K562 (cell line): ENCODE results near the gene KLHL29. TPM values are rescaled to one million over a fixed set of nuclear protein-coding genes. Genes with fewer than 3 reads are reported as not detected.

ENCODE experiments used
- ATAC-seq: fragments of 200-7000 bp; cut with Tn5 transposase; 3 replicates; pipeline ENCODE4 v1.9.1; 2020; ENCODE audit warnings: moderate library complexity
- BruUV-seq: library from RNA; stranded (reverse); fragments of 400-500 nt; replicated peaks from 2 replicates; lab custom pipeline; 2021; lab: Mats Ljungman, UMichigan
- CTCF ChIA-PET: fragments of 300-600 bp; formaldehyde crosslinking; extraction: SDS; loops from one replicate; lab custom pipeline; 2021; ENCODE audit warnings: low intra/inter-chr PET ratio; lab: Yijun Ruan, JAX
- POLR2A ChIA-PET: fragments of 300-600, 350-650 bp; sonication (Branson Sonifier 250); formaldehyde crosslinking; extraction: SDS; loops from one replicate; lab custom pipeline; 2021; ENCODE audit warnings: antibody characterized with exemption, inconsistent platforms; lab: Yijun Ruan, JAX
- DNase-seq, 4 experiments: peaks; one replicate each; pipeline versions ENCODE4 v3.0.0 to v3.0.0-alpha.2; 2011 to 2018; ENCODE audit warnings: low spot score in 3 of 4, mixed read lengths in 3 of 4; ENCODE audit errors: extremely low read depth in 1 of 4
- FAIRE-seq: peaks from 2 replicates; lab custom pipeline; 2011; peaks lifted over from hg19 to GRCh38; lab: Jason Lieb, UNC
- H2AFZ ChIP-seq: 2 replicates; pipeline ENCODE4 v1.6.0; 2011; ENCODE audit warnings: low read depth, low read length, control low read depth, inconsistent platforms
- H3K27ac ChIP-seq: fragments of 200-600 bp; 3 replicates; pipeline ENCODE4 v1.8.0; 2011; ENCODE audit warnings: low read depth, mild to moderate bottlenecking, control low read depth, inconsistent platforms, low read length, moderate library complexity, mixed read lengths; ENCODE audit errors: extremely low read depth
- H3K27me3 ChIP-seq, 2 experiments: fragments of 300-600 bp in 1 of 2; 2 replicates in 1 of 2; 3 replicates in 1 of 2; pipeline versions ENCODE4 v1.6.0 to v1.8.0; 2011; ENCODE audit warnings: inconsistent platforms in 2 of 2, low read length in 2 of 2, mild to moderate bottlenecking in 1 of 2, mixed read lengths in 1 of 2, moderate library complexity in 1 of 2; ENCODE audit not compliant: control insufficient read depth in 2 of 2, insufficient read depth in 2 of 2
- H3K36me3 ChIP-seq: fragments of 300-600 bp; 3 replicates; pipeline ENCODE4 v1.8.0; 2011; ENCODE audit warnings: mild to moderate bottlenecking, low read length, inconsistent platforms; ENCODE audit not compliant: control insufficient read depth, insufficient read depth
- H3K4me1 ChIP-seq, 2 experiments: fragments of 200-600 bp in 1 of 2; replicated peaks in 1 of 2; 2 replicates in 1 of 2; 3 replicates in 1 of 2; pipeline versions ENCODE4 v1.5.1 to v1.8.0; 2011; ENCODE audit warnings: inconsistent platforms in 2 of 2, low read length in 2 of 2, mild to moderate bottlenecking in 1 of 2, mixed read lengths in 1 of 2, moderate library complexity in 1 of 2; ENCODE audit not compliant: control insufficient read depth in 2 of 2, insufficient read depth in 2 of 2
- H3K4me2 ChIP-seq: 2 replicates; pipeline ENCODE4 v1.6.1; 2011; ENCODE audit warnings: low read length, control low read depth, inconsistent platforms, mixed read lengths; ENCODE audit not compliant: insufficient read depth
- H3K4me3 ChIP-seq: fragments of 200-600 bp; sonication (generic), shearing (Covaris generic); 2 replicates; pipeline ENCODE4 v1.5.1; 2016; ENCODE audit warnings: control low read depth, inconsistent platforms
- H3K79me2 ChIP-seq: fragments of 200-600 bp; 3 replicates; pipeline ENCODE4 v1.8.0; 2011; ENCODE audit warnings: low read length, inconsistent platforms; ENCODE audit not compliant: control insufficient read depth, insufficient read depth
- H3K9ac ChIP-seq, 2 experiments: 2 replicates each; pipeline versions ENCODE4 v1.6.0 to v1.6.1; 2011; ENCODE audit warnings: low read depth in 2 of 2, low read length in 2 of 2, control low read depth in 1 of 2, inconsistent platforms in 1 of 2, mild to moderate bottlenecking in 1 of 2, mixed read lengths in 1 of 2; ENCODE audit not compliant: insufficient read depth in 1 of 2
- H3K9me1 ChIP-seq: one replicate; pipeline ENCODE4 v1.6.0; 2011; ENCODE audit warnings: inconsistent platforms, mild to moderate bottlenecking, low read length, moderate library complexity; ENCODE audit not compliant: control insufficient read depth, insufficient read depth
- H3K9me3 ChIP-seq: replicated peaks from 2 replicates; pipeline ENCODE4 v1.5.1; 2011; ENCODE audit warnings: low read depth, low read length, inconsistent platforms; ENCODE audit not compliant: control insufficient read depth, insufficient read depth
- H4K20me1 ChIP-seq: replicated peaks from 2 replicates; pipeline ENCODE4 v1.6.1; 2011; ENCODE audit warnings: low read length, inconsistent platforms, mixed read lengths; ENCODE audit not compliant: control insufficient read depth, insufficient read depth
- CBX3 ChIP-seq, 2 experiments: IDR thresholded peaks; 1 replicate in 1 of 2; 2 replicates in 1 of 2; pipeline ENCODE4 v1.6.1; 2012; ENCODE audit warnings: inconsistent platforms in 2 of 2, low read length in 2 of 2, borderline replicate concordance in 1 of 2, control low read depth in 1 of 2
- CEBPG ChIP-seq, 3 experiments: fragments of 200-800 bp in 1 of 3; sonication (Bioruptor generic) in 1 of 3; sonication (generic) in 1 of 3; formaldehyde crosslinking in 1 of 3; IDR thresholded peaks in 2 of 3; conservative IDR thresholded peaks in 1 of 3; 2 replicates each; pipeline versions ENCODE4 v1.6.1 to v1.8.0; 2016 to 2022; ENCODE audit warnings: missing compliant biosample characterization in 2 of 3, missing genetic modification characterization in 2 of 3, mild to moderate bottlenecking in 1 of 3, missing genetic modification reagents in 1 of 3
- CREB1 ChIP-seq, 2 experiments: sonication (generic) in 1 of 2; formaldehyde crosslinking in 1 of 2; IDR thresholded peaks; 2 replicates each; pipeline versions ENCODE4 v1.6.1 to v1.8.0; 2012 to 2022; ENCODE audit warnings: inconsistent platforms in 1 of 2, mild to moderate bottlenecking in 1 of 2, missing genetic modification reagents in 1 of 2, moderate library complexity in 1 of 2
- DPF2 ChIP-seq: fragments of 450-650 bp; IDR thresholded peaks from 2 replicates; pipeline ENCODE4 v1.6.1; 2016
- FOSL1 ChIP-seq: fragments of 200-800 bp; sonication (Bioruptor generic); conservative IDR thresholded peaks from 2 replicates; pipeline ENCODE4 v1.6.1; 2016; ENCODE audit warnings: missing genetic modification characterization, missing compliant biosample characterization
- FOXA1 ChIP-seq: fragments of 450-650 bp; IDR thresholded peaks from 2 replicates; pipeline ENCODE4 v1.6.1; 2016; ENCODE audit warnings: mild to moderate bottlenecking, borderline replicate concordance
- JUND ChIP-seq, 2 experiments: IDR thresholded peaks; 2 replicates in 1 of 2; 3 replicates in 1 of 2; pipeline ENCODE4 v1.6.1; 2011; ENCODE audit warnings: borderline replicate concordance in 2 of 2, low read depth in 2 of 2, low read length in 2 of 2, improper control_type of control experiment in 1 of 2, missing biosample characterization in 1 of 2, missing genetic modification characterization in 1 of 2, missing genetic modification reagents in 1 of 2
- MCM5 ChIP-seq: fragments of 450-650 bp; IDR thresholded peaks from 2 replicates; pipeline ENCODE4 v1.6.1; 2016; ENCODE audit warnings: low read depth
- SREBF2 ChIP-seq: sonication (generic); formaldehyde crosslinking; IDR thresholded peaks from 2 replicates; pipeline ENCODE4 v1.4.0; 2020; ENCODE audit warnings: mild to moderate bottlenecking, missing genetic modification reagents
- STAG1 ChIP-seq: sonication (generic); formaldehyde crosslinking; IDR thresholded peaks from 2 replicates; pipeline ENCODE4 v1.5.0; 2020; ENCODE audit warnings: missing genetic modification reagents, borderline replicate concordance
- TCF3 ChIP-seq: sonication (generic); formaldehyde crosslinking; IDR thresholded peaks from 2 replicates; pipeline ENCODE4 v1.4.0; 2020; ENCODE audit warnings: mild to moderate bottlenecking, missing genetic modification reagents
- ZKSCAN8 ChIP-seq: fragments of 200-800 bp; sonication (Bioruptor generic); IDR thresholded peaks from 2 replicates; pipeline ENCODE4 v1.6.1; 2016; ENCODE audit warnings: missing genetic modification characterization, missing compliant biosample characterization
- ZNF175 ChIP-seq: fragments of 200-800 bp; sonication (Bioruptor generic); IDR thresholded peaks from 2 replicates; pipeline ENCODE4 v1.6.1; 2016; ENCODE audit warnings: low read depth, mild to moderate bottlenecking, missing genetic modification characterization, missing compliant biosample characterization
- ZNF707 ChIP-seq: fragments of 250-450 bp; sonication (Bioruptor Pico); conservative IDR thresholded peaks from 2 replicates; pipeline ENCODE4 v1.8.0; 2022; ENCODE audit warnings: inconsistent platforms, mild to moderate bottlenecking, moderate library complexity
- WGBS: fragments of 100-300 bp; shearing (Covaris generic); methylation state at CpG from one replicate; pipeline ENCODE4 v1.1.6; 2016; ENCODE audit warnings: low coverage, mixed read lengths; ENCODE audit not compliant: insufficient coverage; ENCODE audit errors: missing lambda C conversion rate; 5-methylcytosine and 5-hydroxymethylcytosine counted together
- in situ Hi-C: fragments of 300-500 bp; cut with MboI; formaldehyde crosslinking; loops from 4 replicates; pipeline ENCODE4 v1.15.0; 2018; ENCODE audit warnings: inconsistent platforms, mixed read lengths
- intact Hi-C: fragments of 100-400 bp; cut with micrococcal nuclease; formaldehyde crosslinking; loops from 2 replicates; pipeline ENCODE4 v1.14.2; 2022
- polyA plus RNA-seq, 8 experiments: library from polyadenylated mRNA; depleted of rRNA in 4 of 8; stranded (reverse) in 5 of 8; unstranded in 3 of 8; fragments of >200 nt; fragmentation: Nextera tagmentation in 2 of 8; fragmentation: Illumina TruSeq in 1 of 8; extraction: Ambion mirVana in 2 of 8; extraction: Trizol in 1 of 8; gene quantifications; 2 replicates each; pipeline versions ENCODE4 v1.2.1 to v1.2.3, GENCODE V29; 2011 to 2014; ENCODE audit warnings: inconsistent platforms in 1 of 8, missing spikeins in 1 of 8
- total RNA-seq, 7 experiments: library from RNA; depleted of rRNA in 6 of 7; stranded (reverse); fragments of >200 nt in 6 of 7; fragmentation: Illumina TruSeq in 2 of 7; extraction: Trizol in 2 of 7; gene quantifications; 2 replicates each; pipeline versions ENCODE4 v1.2.1 to v1.2.3, GENCODE V29; 2011 to 2021; ENCODE audit warnings: low replicate concordance in 1 of 7
- TF ChIP-seq, protein P1 (sequence below): fragments of 250-450 bp; sonication (Bioruptor Pico); IDR thresholded peaks from 2 replicates; pipeline ENCODE4 v1.4.0; 2020
- TF ChIP-seq, protein P2 (sequence below), 2 experiments: fragments of 450-650 bp in 1 of 2; sonication (generic) in 1 of 2; formaldehyde crosslinking in 1 of 2; IDR thresholded peaks in 1 of 2; conservative IDR thresholded peaks in 1 of 2; 2 replicates each; pipeline versions ENCODE4 v1.6.1 to v1.8.1; 2016 to 2023; ENCODE audit warnings: mild to moderate bottlenecking in 2 of 2, moderate library complexity in 2 of 2, inconsistent platforms in 1 of 2, missing genetic modification reagents in 1 of 2
- TF ChIP-seq, protein P3 (sequence below), 2 experiments: fragments of 250-450 bp in 1 of 2; fragments of 450-650 bp in 1 of 2; sonication (Bioruptor Pico) in 1 of 2; IDR thresholded peaks; 2 replicates each; pipeline versions ENCODE4 v1.6.1 to v1.8.0; 2016 to 2021; ENCODE audit warnings: mild to moderate bottlenecking in 2 of 2, moderate library complexity in 2 of 2, missing compliant biosample characterization in 1 of 2, missing genetic modification characterization in 1 of 2

Gene KLHL29
- total and polyA plus RNA-seq, 9 of the 15 experiments (the other 6 are each of a cell fraction or from before 2014, with no cell fraction given) = 0.03 to 0.31 (median 0.08) TPM; not detected in 1

DNA sequence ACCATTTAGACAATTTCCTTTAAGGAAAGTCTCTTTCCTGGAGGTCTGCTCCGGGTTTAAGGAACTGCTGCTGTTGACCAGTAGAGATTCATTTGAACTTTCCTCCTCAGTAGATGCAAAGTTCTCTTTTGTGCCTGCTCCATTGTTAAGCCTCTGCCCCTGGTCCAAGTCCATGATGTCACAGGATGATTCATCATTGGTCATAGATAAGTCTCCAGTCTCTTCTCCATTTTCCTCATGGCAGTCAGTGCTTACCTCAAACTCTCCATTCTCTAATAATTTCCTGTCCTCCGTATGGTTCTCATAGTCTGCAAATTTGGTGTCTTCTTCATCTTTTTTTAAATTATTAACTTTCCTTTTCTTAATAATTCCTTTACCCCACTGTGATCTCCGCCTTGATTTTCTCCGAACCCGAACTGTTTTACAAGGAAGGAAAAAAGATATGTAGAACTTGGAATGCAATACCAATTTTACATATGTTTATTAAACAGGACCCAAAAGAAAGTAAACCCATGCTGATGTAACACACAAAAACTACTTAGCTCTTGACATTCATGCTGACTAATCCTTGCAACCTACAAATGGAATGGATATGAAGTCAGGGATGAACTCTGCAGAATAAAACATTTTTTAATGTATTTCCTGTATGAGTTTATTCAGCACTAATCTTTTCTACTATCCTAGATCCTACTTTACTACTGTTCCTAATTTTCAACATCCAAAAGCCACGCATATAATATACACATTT is 372.9 kb downstream of the KLHL29 start:
- FAIRE-seq (peak; percentile 78), DNase-seq (peak; percentile 30 to 59 (median 35)), ATAC-seq (peak; percentile 75)
- no peaks in the 10 kb centered on the region for H3K27me3 ChIP-seq
- no TSS peak for BruUV-seq
- H3K36me3 ChIP-seq = peaks cover 36% of the 10 kb centered on the region
- CTCF ChIA-PET = interaction anchor here (0.5 kb wide), 1 partner anchor 34 kb away, joined by 3 read pairs; no protein-coding TSS in a partner anchor
- no peaks in the 10 kb centered on the region for H4K20me1 ChIP-seq
- 72% methylated on average over 6 of the region's 6 CpGs for WGBS
- no peaks in the 10 kb centered on the region for H3K9me1 ChIP-seq
- POLR2A ChIA-PET = no interaction called here
- in situ Hi-C loops = no loop called here
- intact Hi-C loops = no loop called here
- H3K9ac ChIP-seq = no peak overlapping the region
- no peak overlapping the region for H3K4me2 ChIP-seq
- H3K4me1 ChIP-seq = peaks cover 0 to 11% of the 10 kb centered on the region in 2 experiments; a peak in 2 of 5 replicates
- no peak overlapping the region for H3K27ac ChIP-seq
- no peak overlapping the region for H2AFZ ChIP-seq
- no peaks in the 10 kb centered on the region for H3K79me2 ChIP-seq
- H3K9me3 ChIP-seq = no peaks in the 10 kb centered on the region
- H3K4me3 ChIP-seq = no peak overlapping the region
- TF ChIP-seq DPF2 (peak; percentile 68), JUND (IDR thresholded peaks at IDR 0.05; ENCODE audit: borderline replicate concordance, low read depth, low read length) (peak; percentile 96), JUND (tag; IDR thresholded peaks at IDR 0.05; ENCODE audit: borderline replicate concordance, low read depth, low read length) (peak; percentile 96), ZNF707 (CRISPR knock-in tag) (no peak), ZKSCAN8 (CRISPR knock-in tag) (no peak), SREBF2 (no peak), STAG1 (CRISPR knock-in tag) (no peak), TCF3 (no peak), MCM5 (no peak), CREB1 (IDR thresholded peaks at IDR 0.05) (peak; percentile 71), CREB1 (CRISPR knock-in tag; IDR thresholded peaks at IDR 0.05) (no peak), FOSL1 (tag) (peak; percentile 98), CBX3 (IDR thresholded peaks at IDR 0.05; ENCODE audit: borderline replicate concordance in 1 of 2, low read length in 2 of 2) (no peak), ZNF175 (CRISPR knock-in tag) (peak; percentile 61; the same call in 1 of the 2 replicates), CEBPG (CRISPR knock-in tag; IDR thresholded peaks at IDR 0.05) (no peak), CEBPG (tag; conservative IDR thresholded peaks at IDR 0.05 in 1 of 2, IDR thresholded peaks at IDR 0.05 in 1 of 2) (peak in 1 of 2 experiments; percentile 69; a peak in 2 of 4 replicates), FOXA1 (no peak)
- TF ChIP-seq, protein P1, sequence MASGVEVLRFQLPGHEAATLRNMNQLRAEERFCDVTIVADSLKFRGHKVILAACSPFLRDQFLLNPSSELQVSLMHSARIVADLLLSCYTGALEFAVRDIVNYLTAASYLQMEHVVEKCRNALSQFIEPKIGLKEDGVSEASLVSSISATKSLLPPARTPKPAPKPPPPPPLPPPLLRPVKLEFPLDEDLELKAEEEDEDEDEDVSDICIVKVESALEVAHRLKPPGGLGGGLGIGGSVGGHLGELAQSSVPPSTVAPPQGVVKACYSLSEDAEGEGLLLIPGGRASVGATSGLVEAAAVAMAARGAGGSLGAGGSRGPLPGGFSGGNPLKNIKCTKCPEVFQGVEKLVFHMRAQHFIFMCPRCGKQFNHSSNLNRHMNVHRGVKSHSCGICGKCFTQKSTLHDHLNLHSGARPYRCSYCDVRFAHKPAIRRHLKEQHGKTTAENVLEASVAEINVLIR = peak; percentile 39; the same call in 1 of the 2 replicates
- TF ChIP-seq, protein P2, sequence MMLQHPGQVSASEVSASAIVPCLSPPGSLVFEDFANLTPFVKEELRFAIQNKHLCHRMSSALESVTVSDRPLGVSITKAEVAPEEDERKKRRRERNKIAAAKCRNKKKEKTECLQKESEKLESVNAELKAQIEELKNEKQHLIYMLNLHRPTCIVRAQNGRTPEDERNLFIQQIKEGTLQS (IDR thresholded peaks at IDR 0.05) = peak; percentile 94
- TF ChIP-seq, protein P2 (CRISPR knock-in tag; conservative IDR thresholded peaks at IDR 0.05) = no peak
- TF ChIP-seq, protein P3, sequence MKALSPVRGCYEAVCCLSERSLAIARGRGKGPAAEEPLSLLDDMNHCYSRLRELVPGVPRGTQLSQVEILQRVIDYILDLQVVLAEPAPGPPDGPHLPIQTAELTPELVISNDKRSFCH (CRISPR knock-in tag; IDR thresholded peaks at IDR 0.05) = no peak
- TF ChIP-seq, protein P3 (tag; IDR thresholded peaks at IDR 0.05) = no peak
